K562 (cell line): Measurements from ENCODE around the gene CBLC. TPM values are rescaled to one million over a fixed set of nuclear protein-coding genes. Genes with fewer than 3 reads are reported as not detected.

Source experiments
- ARID1B ChIP-seq: fragments of 450-650 bp; IDR thresholded peaks from 2 replicates; pipeline ENCODE4 v1.6.1; 2016; ENCODE audit warnings: antibody characterized with exemption, mild to moderate bottlenecking, inconsistent platforms
- ATF7 ChIP-seq: fragments of 450-650 bp; IDR thresholded peaks from 2 replicates; pipeline ENCODE4 v1.7.1; 2014; ENCODE audit warnings: mild to moderate bottlenecking, moderate library complexity
- CBX1 ChIP-seq: sonication (generic); IDR thresholded peaks from 2 replicates; pipeline ENCODE4 v1.6.1; 2016; ENCODE audit warnings: antibody characterized with exemption, low read depth, mild to moderate bottlenecking
- CCAR2 ChIP-seq: fragments of 200-400 bp; formaldehyde crosslinking; IDR thresholded peaks from 2 replicates; pipeline ENCODE4 v1.6.1; 2017; ENCODE audit warnings: mild to moderate bottlenecking, low read depth, low read length
- HNRNPLL ChIP-seq: fragments of 200-400 bp; formaldehyde crosslinking; IDR thresholded peaks from 2 replicates; pipeline ENCODE4 v1.6.1; 2017; ENCODE audit warnings: low read length, low read depth, mild to moderate bottlenecking; ENCODE audit not compliant: poor library complexity, severe bottlenecking
- JUND ChIP-seq, 2 experiments: IDR thresholded peaks; 2 replicates in 1 of 2; 3 replicates in 1 of 2; pipeline ENCODE4 v1.6.1; 2011; ENCODE audit warnings: borderline replicate concordance in 2 of 2, low read depth in 2 of 2, low read length in 2 of 2, improper control_type of control experiment in 1 of 2, missing biosample characterization in 1 of 2, missing genetic modification characterization in 1 of 2, missing genetic modification reagents in 1 of 2
- MAFG ChIP-seq: fragments of 450-650 bp; conservative IDR thresholded peaks from 2 replicates; pipeline ENCODE4 v1.6.1; 2016; ENCODE audit warnings: missing genetic modification characterization, missing compliant biosample characterization
- NR2C2 ChIP-seq, 2 experiments: fragments of 200-800 bp in 1 of 2; sonication (Bioruptor generic) in 1 of 2; sonication (generic) in 1 of 2; formaldehyde crosslinking in 1 of 2; IDR thresholded peaks; 2 replicates each; pipeline versions ENCODE4 v1.6.1 to v1.8.0; 2016 to 2022; ENCODE audit warnings: mild to moderate bottlenecking in 1 of 2, missing compliant biosample characterization in 1 of 2, missing genetic modification characterization in 1 of 2, missing genetic modification reagents in 1 of 2
- NRF1 ChIP-seq, 2 experiments: fragments of 450-650 bp; IDR thresholded peaks in 1 of 2; conservative IDR thresholded peaks in 1 of 2; 2 replicates each; pipeline ENCODE4 v1.6.1; 2014; ENCODE audit warnings: mild to moderate bottlenecking in 2 of 2
- RB1 ChIP-seq: fragments of 450-650 bp; IDR thresholded peaks from 2 replicates; pipeline ENCODE4 v1.6.1; 2017; ENCODE audit warnings: low read depth, mild to moderate bottlenecking
- SREBF1 ChIP-seq: fragments of 150-350 bp; IDR thresholded peaks from 2 replicates; pipeline ENCODE4 v1.6.1; 2014; ENCODE audit warnings: antibody characterized with exemption, low read depth, low read length, borderline replicate concordance
- SRF ChIP-seq, 2 experiments: fragments of 250-450, 450-650 bp in 1 of 2; sonication (Bioruptor Pico) in 1 of 2; sonication (generic) in 1 of 2; formaldehyde crosslinking; IDR thresholded peaks; 2 replicates each; pipeline versions ENCODE4 v1.5.0 to v1.5.1; 2020 to 2022; ENCODE audit warnings: mild to moderate bottlenecking in 1 of 2, missing genetic modification reagents in 1 of 2
- ZKSCAN1 ChIP-seq: fragments of 150-350 bp; IDR thresholded peaks from 2 replicates; pipeline ENCODE4 v1.6.1; 2016; ENCODE audit warnings: low read depth, low read length
- ZNF140 ChIP-seq: fragments of 250-450 bp; sonication (Bioruptor Pico); IDR thresholded peaks from 2 replicates; pipeline ENCODE4 v1.8.0; 2021; ENCODE audit warnings: moderate library complexity, mild to moderate bottlenecking, inconsistent platforms
- ZNF24 ChIP-seq: fragments of 450-650 bp; IDR thresholded peaks from 2 replicates; pipeline ENCODE4 v1.6.1; 2016
- polyA plus RNA-seq, 8 experiments: library from polyadenylated mRNA; depleted of rRNA in 4 of 8; stranded (reverse) in 5 of 8; unstranded in 3 of 8; fragments of >200 nt; fragmentation: Nextera tagmentation in 2 of 8; fragmentation: Illumina TruSeq in 1 of 8; extraction: Ambion mirVana in 2 of 8; extraction: Trizol in 1 of 8; gene quantifications; 2 replicates each; pipeline versions ENCODE4 v1.2.1 to v1.2.3, GENCODE V29; 2011 to 2014; ENCODE audit warnings: inconsistent platforms in 1 of 8, missing spikeins in 1 of 8
- total RNA-seq, 7 experiments: library from RNA; depleted of rRNA in 6 of 7; stranded (reverse); fragments of >200 nt in 6 of 7; fragmentation: Illumina TruSeq in 2 of 7; extraction: Trizol in 2 of 7; gene quantifications; 2 replicates each; pipeline versions ENCODE4 v1.2.1 to v1.2.3, GENCODE V29; 2011 to 2021; ENCODE audit warnings: low replicate concordance in 1 of 7
- TF ChIP-seq, protein P1 (sequence below), 2 experiments: fragments of 450-650 bp; IDR thresholded peaks; 2 replicates each; pipeline ENCODE4 v1.6.1; 2016; ENCODE audit warnings: mild to moderate bottlenecking in 2 of 2, borderline replicate concordance in 1 of 2, low read depth in 1 of 2, moderate library complexity in 1 of 2
- TF ChIP-seq, protein P2 (sequence below): fragments of 450-650 bp; formaldehyde crosslinking; IDR thresholded peaks from 2 replicates; pipeline ENCODE4 v1.4.0; 2022; ENCODE audit warnings: missing genetic modification characterization

The CBLC gene
- total and polyA plus RNA-seq, 9 of the 15 experiments (the other 6 are each of a cell fraction or from before 2014, with no cell fraction given): 0.09 TPM; not detected in 8

- TF ChIP-seq, protein P1, sequence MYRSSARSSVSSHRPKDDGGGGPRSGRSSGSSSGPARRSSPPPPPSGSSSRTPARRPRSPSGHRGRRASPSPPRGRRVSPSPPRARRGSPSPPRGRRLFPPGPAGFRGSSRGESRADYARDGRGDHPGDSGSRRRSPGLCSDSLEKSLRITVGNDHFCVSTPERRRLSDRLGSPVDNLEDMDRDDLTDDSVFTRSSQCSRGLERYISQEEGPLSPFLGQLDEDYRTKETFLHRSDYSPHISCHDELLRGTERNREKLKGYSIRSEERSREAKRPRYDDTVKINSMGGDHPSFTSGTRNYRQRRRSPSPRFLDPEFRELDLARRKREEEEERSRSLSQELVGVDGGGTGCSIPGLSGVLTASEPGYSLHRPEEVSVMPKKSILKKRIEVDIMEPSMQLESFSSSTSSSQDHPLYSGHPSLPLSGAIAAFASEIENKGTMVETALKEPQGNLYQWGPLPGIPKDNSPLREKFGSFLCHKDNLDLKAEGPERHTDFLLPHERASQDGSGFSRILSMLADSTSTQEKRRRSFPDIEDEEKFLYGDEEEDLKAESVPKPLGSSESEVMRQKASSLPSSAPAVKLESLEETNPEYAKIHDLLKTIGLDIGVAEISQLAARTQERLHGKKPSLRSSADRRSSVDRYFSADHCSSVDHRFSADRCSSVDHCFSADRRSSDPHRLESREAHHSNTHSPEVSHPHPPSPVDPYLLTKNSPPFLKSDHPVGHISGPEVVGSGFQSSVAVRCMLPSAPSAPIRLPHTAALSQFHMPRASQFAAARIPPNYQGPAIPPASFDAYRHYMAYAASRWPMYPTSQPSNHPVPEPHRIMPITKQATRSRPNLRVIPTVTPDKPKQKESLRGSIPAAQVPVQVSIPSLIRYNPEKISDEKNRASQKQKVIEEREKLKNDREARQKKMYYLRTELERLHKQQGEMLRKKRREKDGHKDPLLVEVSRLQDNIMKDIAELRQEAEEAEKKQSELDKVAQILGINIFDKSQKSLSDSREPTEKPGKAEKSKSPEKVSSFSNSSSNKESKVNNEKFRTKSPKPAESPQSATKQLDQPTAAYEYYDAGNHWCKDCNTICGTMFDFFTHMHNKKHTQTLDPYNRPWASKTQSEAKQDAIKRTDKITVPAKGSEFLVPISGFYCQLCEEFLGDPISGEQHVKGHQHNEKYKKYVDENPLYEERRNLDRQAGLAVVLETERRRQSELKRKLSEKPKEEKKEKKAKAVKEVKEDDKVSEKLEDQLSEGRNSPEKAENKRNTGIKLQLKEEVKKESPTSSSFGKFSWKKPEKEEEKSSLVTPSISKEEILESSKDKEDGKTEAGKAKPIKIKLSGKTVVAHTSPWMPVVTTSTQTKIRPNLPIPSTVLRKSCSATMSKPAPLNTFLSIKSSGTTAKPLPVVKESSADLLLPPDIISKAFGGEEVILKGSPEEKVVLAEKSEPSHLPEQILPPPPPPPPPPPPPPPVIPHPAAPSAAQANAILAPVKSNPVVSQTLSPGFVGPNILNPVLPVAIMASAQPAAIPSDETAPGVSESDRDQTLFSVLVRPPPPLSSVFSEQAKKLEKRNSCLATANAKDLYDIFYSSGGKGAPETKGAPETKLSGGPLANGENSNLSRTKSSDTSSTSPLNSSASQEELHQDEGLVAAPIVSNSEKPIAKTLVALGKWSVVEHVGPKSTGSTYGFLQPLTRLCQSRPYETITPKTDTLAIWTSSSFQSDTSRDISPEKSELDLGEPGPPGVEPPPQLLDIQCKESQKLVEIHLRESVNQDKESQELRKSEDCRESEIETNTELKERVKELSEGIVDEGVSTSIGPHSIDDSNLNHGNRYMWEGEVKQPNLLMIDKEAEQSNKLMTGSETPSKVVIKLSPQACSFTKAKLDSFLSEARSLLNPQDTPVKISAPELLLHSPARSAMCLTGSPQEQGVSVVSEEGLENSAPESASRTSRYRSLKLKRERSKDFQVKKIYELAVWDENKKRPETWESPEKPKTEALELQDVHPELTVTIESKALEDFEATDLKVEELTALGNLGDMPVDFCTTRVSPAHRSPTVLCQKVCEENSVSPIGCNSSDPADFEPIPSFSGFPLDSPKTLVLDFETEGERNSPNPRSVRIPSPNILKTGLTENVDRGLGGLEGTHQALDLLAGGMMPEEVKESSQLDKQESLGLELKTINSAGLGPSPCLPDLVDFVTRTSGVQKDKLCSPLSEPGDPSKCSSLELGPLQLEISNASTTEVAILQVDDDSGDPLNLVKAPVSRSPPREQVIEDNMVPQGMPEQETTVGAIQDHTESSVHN (IDR thresholded peaks at IDR 0.05; ENCODE audit: borderline replicate concordance in 1 of 2, low read depth in 1 of 2): no peak
- TF ChIP-seq HNRNPLL (no peak), SRF (CRISPR knock-in tag; IDR thresholded peaks at IDR 0.05) (peak in 1 of 2 experiments; percentile 37; a peak in 1 of 4 replicates), ZNF24 (no peak), ATF7 (peak; percentile 55; the same call in 1 of the 2 replicates), ARID1B (peak; percentile 15; the same call in 1 of the 2 replicates), RB1 (peak; percentile 60; the same call in 1 of the 2 replicates), NRF1 (conservative IDR thresholded peaks at IDR 0.05 in 1 of 2, IDR thresholded peaks at IDR 0.05 in 1 of 2) (peak in 1 of 2 experiments; percentile 43; a peak in 1 of 4 replicates), ZKSCAN1 (0 out of 2 replicates have a peak, but pooled peaks have one; percentile 1), NR2C2 (CRISPR knock-in tag; IDR thresholded peaks at IDR 0.05) (no peak), NR2C2 (tag; IDR thresholded peaks at IDR 0.05) (peak; percentile 69), JUND (IDR thresholded peaks at IDR 0.05; ENCODE audit: borderline replicate concordance, low read depth, low read length) (peak; percentile 85), JUND (tag; IDR thresholded peaks at IDR 0.05; ENCODE audit: borderline replicate concordance, low read depth, low read length) (peak; percentile 67; the same call in 1 of the 3 replicates), ZNF140 (CRISPR knock-in tag) (no peak), CBX1 (0 out of 2 replicates have a peak, but pooled peaks have one; percentile 65), SREBF1 (no peak), CCAR2 (no peak), MAFG (tag) (0 out of 2 replicates have a peak, but pooled peaks have one; percentile 24)
- TF ChIP-seq, protein P2, sequence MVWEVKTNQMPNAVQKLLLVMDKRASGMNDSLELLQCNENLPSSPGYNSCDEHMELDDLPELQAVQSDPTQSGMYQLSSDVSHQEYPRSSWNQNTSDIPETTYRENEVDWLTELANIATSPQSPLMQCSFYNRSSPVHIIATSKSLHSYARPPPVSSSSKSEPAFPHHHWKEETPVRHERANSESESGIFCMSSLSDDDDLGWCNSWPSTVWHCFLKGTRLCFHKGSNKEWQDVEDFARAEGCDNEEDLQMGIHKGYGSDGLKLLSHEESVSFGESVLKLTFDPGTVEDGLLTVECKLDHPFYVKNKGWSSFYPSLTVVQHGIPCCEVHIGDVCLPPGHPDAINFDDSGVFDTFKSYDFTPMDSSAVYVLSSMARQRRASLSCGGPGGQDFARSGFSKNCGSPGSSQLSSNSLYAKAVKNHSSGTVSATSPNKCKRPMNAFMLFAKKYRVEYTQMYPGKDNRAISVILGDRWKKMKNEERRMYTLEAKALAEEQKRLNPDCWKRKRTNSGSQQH: no peak
Observed at GRCh38 chr19:44746946-44747738, 30.5 kb upstream of the CBLC start (continued).
